SKM-1 treated with dmso at 0.1 percent for 144 hours (cell line): Measurements from ENCODE around the gene LDHD.

Source experiments
- DNase-seq: peaks from one replicate; lab custom pipeline; 2025; ENCODE audit not compliant: unreplicated experiment; lab: John Stamatoyannopoulos, UW

LDHD gene

DNA sequence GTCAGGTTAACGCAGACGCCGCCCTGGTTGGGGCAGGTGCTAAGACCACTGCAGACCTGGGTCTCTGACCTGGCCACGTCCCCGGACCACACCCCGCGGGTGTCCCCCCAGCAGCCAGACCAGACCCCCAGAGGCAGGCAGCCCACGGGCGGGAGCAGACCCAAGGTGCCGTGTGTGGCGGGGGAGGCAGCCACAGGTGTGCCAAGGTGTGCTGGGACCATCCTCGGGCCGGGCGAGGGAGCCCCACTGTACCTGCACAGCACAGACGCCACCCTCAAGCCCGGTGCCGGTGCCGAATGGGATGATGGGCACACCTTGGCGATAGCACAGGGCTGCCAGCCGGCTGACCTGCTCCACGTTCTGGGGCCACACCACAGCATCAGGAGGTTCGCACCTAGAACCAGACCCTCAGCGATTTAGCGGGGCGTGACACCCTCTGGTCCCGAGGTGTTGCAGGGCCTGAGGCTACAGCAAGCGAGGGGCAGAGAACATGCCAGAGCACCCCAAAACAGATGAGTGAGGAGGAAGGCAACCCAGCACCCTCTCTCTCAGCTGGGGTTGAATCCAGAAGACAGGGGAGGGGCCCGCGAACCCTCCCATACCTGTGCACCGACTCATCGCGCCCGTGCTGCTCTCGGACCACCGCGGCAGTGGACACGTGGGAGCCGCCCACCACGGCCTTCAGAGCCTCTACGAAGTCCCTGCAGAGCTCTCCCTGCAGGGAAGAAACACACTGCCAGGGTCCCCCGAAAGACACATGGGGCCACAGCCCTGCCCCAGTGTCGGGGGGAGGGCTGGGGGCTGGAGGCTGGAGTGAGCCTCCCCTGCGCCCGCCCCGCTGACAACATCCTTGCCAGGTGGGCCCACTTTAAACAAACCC is 1.4 kb downstream of the LDHD start:
- no peak for DNase-seq

DNA sequence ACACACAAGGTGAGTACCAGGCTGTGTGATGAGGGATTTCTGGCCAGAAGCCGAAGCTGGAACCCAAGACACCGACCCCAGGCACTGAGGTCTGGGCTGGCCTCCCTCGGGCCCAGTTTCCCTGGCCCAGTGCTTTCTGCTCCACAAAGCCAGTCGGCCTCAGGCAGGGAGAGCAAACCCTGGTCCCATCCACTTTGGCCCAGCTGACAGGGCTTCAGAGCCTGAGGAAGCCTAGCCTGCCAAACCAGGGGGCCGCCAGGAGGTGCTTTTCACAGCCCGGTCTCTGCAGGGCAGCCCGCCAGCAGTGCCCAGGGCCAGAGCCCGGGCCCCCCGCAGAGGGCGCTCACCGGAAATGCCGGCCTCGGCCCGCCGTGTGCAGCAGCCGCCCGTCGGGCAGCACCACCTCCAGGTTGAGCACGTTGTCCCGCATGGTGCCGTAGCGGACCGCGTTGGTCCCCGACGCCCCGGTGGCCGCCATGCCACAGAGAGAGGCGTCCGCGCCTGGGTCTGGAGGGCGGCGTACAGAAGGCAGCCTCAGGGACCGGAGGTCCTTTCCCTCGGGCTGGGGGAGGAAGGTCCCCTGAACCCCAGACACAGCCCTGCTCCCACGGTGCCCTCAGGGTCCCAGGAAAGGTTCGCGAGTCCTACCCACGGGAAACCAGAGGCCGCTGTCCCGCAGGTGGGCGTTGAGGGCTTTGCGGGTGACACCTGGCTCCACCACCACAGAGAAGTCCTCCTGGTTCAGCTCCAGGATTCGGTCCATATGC is 2.2 kb downstream of the LDHD start:
- DNase-seq: no peak

DNA sequence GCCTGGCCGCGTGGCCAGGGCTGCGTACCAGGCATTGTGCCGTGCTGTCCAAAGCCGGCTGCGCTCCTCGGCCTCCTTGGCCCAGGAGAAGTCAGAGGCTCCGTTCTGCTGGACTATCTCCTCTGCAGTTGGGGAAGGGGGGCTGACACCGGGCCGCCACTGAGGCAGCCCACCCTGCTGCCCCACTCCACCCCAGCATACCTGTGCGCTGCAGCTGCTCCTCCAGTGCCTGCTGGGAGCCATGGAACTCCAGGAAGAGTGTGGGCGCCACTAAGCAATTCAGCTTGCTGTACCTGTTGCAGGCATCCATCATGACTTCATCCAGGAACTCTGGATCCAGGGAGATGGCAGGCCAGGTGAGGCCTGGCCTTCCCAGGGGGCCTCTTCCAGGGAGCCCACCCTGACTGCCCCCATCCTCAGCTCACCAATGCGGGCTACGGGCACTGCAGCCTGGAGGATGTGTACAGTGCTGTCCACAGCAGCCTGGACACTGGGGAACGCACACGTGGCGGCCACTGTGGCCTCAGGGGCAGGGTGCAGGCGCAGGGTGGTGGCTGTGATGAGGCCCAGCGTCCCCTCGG is 2.9 kb downstream of the LDHD start:
- DNase-seq: no peak

DNA sequence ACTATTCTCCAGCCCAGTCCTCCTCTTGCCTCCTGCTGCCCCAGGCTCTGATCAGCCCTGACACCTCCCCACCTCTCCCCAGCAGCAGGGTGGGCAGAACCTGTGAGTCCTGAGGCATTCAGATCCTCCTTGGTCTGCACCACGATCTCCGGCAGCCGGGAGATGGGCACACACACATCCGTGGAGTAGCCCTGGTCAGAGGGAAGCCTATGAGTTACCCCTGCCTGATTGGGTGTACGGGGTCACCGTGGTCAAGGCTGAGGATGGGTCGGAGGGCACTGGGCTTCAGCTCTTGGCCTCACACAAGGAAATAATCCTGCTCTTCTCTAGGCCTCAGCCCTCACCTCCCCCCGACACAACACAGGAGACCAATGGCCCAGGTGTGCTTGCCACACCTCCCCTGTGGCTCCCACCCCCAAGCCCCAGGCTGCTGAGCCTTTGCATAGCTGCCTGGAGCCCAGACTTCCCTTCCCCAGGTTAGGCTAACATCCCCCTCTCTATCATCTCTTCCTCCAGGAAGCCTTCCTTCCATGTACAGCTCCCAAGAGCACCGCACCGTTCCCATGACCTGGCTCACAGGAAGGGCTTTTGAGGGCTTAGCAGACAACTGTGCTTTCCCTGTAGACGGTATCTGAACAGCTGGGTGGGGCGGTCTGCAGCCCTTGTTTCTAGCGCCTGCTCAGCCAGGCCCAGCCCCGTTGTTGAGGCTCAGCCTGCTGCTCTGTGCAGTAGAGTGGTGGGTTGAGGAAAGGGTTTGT is 3.7 kb downstream of the LDHD start:
- no peak for DNase-seq

DNA sequence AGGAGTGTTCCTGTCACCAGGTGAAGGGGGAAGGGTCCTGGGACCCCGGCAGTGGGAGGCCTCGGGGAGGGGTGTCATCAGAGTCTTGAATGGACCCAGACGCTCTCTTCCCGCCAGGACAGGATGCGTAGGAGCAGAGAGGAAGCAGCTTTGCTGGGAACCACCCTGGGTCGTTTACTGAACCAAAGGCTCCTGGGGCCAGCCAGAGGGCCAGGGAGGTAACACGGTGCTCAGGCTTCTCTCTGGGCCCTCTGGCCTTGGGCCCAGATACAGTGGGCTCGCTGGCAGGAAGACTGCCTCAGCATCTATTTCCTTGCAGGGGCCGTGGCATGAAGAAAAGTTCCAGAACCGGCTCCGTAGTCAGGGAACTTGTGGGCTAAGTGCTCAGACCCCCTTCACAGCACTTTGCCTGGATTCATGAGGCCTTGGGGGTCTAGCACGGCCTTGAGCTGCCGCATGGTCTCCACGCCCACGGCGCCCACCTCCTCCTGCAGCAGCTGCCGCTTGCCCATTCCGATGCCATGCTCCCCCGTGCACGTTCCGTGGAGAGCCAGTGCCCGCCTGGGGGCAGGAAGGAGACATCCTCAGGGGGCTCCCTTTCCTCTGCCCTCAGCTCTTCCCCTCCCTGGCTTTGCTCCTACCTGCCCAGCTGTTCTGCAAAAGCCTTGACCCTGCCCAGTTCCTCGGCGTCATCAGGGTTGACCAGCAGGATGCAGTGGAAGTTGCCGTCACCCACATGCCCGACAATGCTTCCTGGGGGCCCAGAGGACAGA is 4.4 kb downstream of the LDHD start:
- no peak for DNase-seq

DNA sequence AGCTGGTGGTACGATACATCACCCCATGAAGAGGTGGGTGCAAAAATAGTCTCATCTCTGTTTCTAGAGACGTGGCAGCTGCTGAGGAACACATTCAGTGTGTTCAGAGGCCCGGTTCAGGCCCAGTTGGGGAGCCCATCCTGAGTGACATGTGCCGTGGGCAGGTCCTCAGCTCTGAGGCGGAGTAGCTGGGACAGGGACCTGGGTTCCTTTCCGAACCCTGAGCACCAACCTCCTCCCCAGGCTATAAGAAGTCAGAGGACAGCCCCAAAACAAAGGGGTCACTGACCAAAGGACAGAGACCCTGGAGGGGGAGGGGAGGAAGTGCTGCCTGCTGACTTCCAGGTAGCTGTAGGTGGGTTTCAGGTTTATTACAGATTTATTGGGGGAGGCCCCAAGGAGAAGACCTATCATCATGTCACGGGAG is 5.1 kb downstream of the LDHD start:
- DNase-seq: no peak

DNA sequence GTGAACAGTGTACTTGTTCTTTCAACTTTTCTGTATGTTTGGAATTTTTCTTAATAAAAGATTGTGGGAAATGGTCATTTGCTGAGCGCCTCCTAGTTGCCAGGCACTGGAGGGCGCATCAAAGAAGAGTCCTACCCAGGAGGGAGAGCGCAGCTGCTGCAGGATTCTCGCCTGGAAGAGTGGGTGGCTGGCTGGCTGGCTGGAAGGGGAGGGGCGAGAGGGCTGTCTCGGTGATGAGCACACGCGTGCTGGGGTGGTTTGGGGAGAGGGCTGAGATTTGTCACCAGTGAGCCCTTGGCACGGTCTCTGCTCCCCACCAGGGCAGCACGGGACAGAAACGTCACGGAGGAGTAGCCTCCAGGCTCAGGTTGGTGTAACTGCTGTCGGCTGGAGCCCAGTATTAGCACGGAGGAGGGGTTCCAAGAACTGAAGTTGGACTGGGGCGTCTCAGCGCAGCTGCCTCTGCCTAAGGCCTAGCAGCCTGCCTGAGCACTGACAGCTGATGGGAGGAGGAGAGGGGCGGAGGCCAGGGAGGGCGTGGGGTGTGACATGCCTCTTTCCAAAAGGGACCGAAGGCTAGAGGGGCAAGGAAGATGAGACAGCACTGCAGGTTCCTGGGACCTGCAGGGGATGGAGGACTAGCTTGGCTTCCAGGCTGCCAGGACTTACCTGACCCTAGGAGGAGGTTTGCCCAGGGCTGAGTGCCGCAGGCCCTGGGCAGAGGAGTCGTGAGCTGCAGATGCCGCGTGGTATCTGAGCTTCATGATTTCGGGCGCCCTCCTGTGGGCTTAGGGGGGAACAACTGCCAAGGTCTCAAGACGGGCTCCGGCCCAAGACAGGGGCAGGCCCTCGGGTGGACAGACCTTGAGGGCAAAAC is 5.7 kb downstream of the LDHD start:
- peak; percentile 79 for DNase-seq

DNA sequence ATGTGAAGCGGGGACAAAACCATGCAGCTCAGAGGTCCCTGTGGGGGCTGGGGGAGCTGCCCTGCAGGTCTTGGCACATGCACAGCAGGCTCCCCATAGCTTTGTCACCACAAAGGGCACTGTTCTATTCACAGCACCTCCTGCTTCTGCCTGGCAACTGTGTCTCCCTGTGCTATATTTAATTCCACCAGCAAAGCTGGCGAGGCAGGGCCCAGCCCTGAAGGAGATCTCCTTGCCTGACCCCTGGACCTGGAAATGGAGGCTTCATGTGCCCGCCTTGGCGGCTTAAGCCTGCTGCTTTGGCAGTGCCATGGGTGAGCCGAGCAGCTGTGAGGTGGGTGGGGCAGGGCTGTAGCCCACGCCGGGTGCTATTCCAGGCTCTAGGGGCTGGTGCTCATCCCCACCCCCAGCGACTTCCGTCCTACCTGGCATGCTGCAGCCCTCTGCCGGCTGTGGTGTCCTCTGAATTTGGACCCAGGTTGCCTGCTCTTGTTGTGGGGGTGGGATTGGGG is 6.8 kb downstream of the LDHD start:
- DNase-seq: no peak

DNA sequence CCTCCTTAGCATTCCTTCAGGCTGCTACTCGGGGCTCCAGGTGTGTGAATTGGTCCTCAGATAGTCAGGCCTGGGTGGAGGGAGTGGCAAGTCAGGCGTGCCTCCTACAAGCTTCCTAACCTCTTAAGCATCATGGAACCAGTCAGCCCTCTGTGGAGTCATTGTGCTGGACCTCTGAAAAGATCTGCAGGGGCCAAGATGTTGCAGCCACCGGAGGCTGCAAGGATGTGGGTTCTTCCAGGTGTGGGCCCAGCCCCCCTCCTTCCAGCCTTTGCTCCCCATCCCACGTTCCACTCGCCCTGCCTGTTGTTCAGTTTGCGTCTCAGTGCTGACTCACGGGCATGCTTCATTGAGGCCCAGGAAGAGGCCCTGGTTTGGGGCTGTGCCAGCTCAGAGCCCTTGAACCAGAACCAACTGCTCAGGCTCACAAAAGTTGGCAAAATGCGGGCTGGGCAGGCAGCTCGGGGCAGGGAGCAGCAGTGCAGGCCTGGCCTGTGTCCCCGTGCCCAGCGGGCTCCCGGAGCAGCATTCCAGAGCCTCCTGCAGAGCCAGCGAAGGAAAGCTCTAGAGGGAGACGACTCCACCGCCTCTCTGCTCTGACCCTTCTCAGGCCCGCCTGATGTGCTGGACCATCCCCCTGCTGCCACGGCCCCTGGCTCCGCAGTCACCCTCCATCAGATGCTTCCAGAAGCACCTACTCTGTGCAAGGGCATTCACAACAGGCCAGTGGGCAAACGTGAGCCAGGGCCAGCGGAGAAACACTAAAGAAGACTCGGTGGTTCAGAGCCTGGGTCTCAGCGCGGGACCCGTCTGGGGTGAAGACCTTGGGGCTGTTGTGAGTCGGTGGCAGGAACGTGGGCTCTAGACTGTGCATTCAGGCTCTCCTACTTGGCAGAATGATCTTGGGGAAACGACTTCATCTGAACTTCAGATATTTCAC is 7.5 kb downstream of the LDHD start:
- peak; percentile 53 for DNase-seq

DNA sequence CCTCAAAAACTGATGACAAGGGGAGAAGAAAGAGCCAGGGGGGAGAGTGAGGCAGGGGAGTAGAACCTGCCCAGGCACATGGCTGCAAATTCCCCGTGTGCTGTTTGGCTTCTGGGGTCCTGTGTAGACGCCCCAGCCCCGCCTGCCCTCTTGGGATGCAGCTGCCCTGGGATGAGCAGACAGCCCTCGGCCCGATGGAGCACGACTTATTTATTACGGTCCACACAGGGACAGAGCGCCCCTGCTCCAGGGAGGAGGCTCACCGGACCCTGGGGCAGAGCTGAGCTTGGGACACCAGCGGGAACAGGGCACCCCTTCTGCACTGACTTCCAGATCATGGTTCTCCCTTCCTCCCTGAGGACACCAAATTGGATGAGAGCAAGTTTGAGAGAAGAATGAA is 9.1 kb downstream of the LDHD start:
- no peak for DNase-seq

DNA sequence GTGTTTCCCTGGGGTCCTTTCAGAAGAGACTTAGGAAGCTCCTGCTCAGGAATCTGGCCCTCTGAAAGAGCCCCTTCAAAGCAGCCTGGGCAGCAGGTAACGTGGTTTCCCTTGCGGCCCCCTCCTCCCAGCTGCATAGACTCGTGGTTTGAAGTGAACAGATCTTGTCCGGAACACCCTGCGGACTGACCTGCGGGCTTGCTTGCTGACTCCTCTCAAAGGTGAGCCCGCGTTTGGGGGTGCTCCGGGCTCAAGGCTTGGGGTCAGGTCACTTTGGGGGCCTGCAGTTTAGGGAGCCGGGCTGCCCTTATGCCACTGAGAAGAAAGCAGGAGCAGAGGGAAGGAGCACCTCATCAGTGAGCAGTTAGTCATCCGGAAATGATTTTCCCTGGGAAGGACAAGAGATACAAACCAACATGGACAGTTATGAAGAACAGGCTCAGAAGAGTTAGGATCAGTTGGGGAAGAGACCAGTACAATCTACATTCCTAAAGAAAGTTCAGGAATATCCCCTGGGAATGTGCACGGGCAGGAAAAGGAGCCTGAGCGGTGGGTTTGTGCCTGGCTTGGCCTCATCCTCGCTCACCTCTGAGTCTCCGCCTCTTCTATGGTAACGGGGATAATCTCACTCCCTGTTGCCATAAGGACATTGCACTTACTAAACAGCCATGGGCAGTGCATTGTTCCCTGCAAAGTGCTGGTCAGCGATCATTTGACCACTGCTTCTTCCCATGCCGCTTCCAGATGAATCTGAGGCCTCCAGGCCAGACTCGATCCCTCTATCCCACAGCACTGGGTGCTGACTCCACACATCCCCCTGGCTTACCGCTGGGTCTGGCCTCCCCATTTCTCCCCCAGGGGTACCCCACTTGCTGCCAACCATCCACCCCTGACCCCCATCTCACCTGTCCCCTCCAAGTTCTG is 10.0 kb downstream of the LDHD start:
- no peak for DNase-seq

DNA sequence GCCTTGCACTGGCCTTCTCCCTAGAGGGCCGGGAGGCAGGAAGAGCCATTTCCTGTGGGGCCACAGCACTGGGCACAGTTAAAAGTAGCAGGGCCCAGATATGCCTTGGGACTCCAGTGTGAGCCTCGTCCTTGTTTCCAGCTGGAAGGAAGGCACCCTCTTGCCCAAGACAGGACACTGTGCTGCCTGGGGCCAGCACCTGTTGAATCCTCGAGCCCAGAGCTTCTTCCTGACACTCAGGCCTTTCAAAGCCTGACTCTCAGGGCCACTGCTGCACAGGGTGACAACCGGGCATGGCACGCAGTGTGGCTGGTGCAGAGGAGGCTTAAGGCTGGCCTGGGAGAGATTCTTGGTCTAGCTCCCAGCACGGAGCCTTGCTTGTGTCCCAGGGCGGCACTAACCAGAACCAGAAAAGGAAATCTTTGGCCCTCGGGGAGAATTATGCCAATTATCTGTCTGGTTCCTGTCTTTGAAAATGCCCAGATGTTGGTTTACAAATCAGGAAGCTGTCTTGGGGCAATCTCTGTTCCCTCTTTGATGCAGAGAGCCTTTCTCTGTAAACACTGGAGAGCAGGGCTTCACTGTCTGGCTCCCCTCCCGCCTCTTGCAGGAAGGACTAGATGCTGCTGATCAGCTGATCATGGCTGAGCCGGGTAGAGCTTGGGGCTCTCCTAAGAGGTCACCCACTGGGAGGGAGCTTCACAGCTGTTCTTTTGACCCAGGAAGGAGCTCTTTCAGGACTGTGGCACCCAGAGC is 11.1 kb downstream of the LDHD start:
- peak; percentile 71 for DNase-seq

DNA sequence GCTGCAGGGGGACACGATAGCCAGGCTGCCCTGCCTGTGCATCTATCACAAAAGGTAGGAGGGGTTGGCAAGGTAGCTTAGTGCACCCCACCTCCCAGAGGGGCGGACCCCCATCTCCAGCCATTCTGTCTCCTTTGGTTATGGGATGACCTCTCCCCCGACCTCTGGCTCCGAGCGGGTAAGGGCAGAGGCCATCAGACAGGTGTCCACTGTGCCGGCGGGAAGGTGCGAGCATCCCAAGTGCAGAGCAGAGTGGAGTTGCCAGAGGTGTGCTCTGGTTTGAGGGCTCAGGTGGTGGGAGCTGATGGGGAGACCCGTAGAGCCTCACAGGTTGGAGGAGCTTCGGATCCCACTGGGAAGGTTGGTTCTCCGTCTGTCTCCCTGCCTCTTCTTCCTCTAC is 11.7 kb downstream of the LDHD start:
- DNase-seq: no peak

DNA sequence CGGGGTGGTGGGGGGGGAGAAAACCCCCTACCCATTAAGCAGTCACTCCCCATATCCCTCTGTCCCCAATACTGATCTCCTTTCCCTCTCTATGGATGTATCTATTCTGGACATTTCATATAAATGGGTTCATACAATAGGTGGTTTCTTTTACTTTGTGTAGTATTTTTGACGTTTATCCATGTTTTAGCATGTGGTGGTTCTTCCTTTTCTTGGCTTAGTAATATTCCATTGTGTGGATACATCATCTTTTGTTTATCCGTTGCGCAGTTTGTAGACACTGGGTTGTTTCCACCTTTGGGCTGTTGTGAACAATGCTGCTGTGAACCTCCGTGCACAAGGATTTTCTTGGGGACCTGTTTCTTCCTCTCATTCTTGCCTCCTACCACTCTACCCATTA is 12.6 kb downstream of the LDHD start:
- DNase-seq: no peak

DNA sequence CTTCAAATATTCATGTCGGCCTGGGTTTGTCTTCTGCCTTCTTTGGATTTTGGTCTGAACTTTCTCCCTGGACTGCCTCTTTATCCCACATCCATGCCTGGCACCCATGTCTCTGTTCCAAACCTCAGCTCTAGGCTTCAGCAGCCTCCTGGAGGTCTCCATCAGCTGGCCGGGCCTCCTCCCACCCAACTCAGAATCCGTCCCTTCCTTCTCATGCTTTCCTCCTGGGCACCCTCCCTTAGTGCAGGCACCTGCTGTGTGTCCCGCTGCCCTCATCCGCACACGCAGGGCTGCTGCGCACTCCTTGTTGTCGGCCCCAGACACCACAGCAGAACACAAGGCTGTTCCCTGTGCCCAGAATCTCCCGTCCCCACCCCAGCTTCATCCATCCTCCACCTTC is 14.0 kb downstream of the LDHD start:
- DNase-seq: no peak

DNA sequence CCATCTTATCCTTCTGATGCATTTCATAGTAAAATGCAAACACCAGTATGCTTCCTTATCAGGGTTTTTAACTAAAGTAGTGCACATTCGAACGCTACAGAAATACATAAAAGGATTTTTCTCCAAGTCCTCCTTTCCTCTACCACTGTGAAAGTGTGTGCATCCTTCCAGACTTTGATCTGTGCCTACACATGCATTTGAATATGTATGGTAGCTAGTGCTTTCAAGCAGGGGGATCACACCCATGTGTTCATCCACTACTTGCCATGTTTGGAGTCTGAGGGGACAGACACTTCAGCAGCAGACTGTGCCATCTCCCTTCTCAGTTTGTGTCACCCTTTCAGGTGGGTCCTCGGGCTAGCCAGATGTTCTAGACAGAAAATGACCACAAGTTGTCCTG is 14.9 kb downstream of the LDHD start:
- no peak for DNase-seq
